ENCODE results near the gene ANAPC10. TPM values are rescaled to one million over a fixed set of nuclear protein-coding genes. Genes with fewer than 3 reads are reported as not detected.
"Not testable (repeated sequence)": the region's sequence is repeated elsewhere in the genome, so short reads cannot be mapped to it uniquely, and the experiment has no call there.

The ANAPC10 gene
- 23.4 TPM for polyA plus RNA-seq (2013, experiment 1 of 2)
- polyA plus RNA-seq (2013, experiment 2 of 2), result 27.5 TPM

GRCh38 chr4:145097821-145098674, at the start of gene ANAPC10, which contains the start of gene ABCE1:
ANAPC10 (minus strand) TSS chr4:145098196; CDS start chr4:145096099, 2,097 bp downstream.
ABCE1 (plus strand) TSS chr4:145098311; CDS start chr4:145104413, 6,102 bp downstream.
- Histone ChIP-seq H3K9ac (ENCODE audit: low read depth, low read length) (peak within 1 kb of the TSS; percentile 91), H3K27me3 (ENCODE audit: insufficient read depth, low read length) (no peaks in the 10 kb centered on the region), H3K4me3 (ENCODE audit: low read length) (peak within 1 kb of the TSS; percentile 96), H3K27ac (ENCODE audit: low read depth, low read length) (peak within 1 kb of the TSS; percentile 89), H3K9me3 (ENCODE audit: insufficient read depth, low read depth, low read length) (peaks cover 14% of the 10 kb centered on the region; the same call in 1 of the 2 replicates), H3K4me1 (ENCODE audit: insufficient read depth, low read length) (peaks cover 8% of the 10 kb centered on the region), H3K36me3 (ENCODE audit: insufficient read depth, low read length) (peaks cover 49% of the 10 kb centered on the region)
- under 1% methylated on average over 67 of the region's 67 CpGs for WGBS

- not testable (repeated sequence) for H3K4me3 ChIP-seq (ENCODE audit: low read length); H3K9ac ChIP-seq (ENCODE audit: low read depth, low read length); H3K9me3 ChIP-seq (ENCODE audit: insufficient read depth, low read depth, low read length); H3K27ac ChIP-seq (ENCODE audit: low read depth, low read length); H3K27me3 ChIP-seq (ENCODE audit: insufficient read depth, low read length); H3K4me1 ChIP-seq (ENCODE audit: insufficient read depth, low read length)
- WGBS, result no CpG with 5 or more reads among the region's 1 CpG
- H3K36me3 ChIP-seq (ENCODE audit: insufficient read depth, low read length), result peaks cover 66% of the 10 kb centered on the region
These were observed 38.2 kb upstream of the ANAPC10 start for GRCh38 chr4:145136219-145136618.

GRCh38 chr4:145132511-145133098, 34.6 kb upstream of the ANAPC10 start:
- 95% methylated on average over 4 of the region's 5 CpGs for WGBS
- H3K9ac ChIP-seq (ENCODE audit: low read depth, low read length), result no peak overlapping the region
- no peak overlapping the region for H3K27ac ChIP-seq (ENCODE audit: low read depth, low read length)
- H3K9me3 ChIP-seq (ENCODE audit: insufficient read depth, low read depth, low read length), result no peaks in the 10 kb centered on the region
- no peaks in the 10 kb centered on the region for H3K4me1 ChIP-seq (ENCODE audit: insufficient read depth, low read length)
- peaks cover 60% of the 10 kb centered on the region for H3K36me3 ChIP-seq (ENCODE audit: insufficient read depth, low read length)
- H3K27me3 ChIP-seq (ENCODE audit: insufficient read depth, low read length), result no peaks in the 10 kb centered on the region
- H3K4me3 ChIP-seq (ENCODE audit: low read length), result no peak overlapping the region

GRCh38 chr4:145131848-145132247, 33.9 kb upstream of the ANAPC10 start:
- H3K4me1 ChIP-seq (ENCODE audit: insufficient read depth, low read length), result no peaks in the 10 kb centered on the region
- no peaks in the 10 kb centered on the region for H3K27me3 ChIP-seq (ENCODE audit: insufficient read depth, low read length)
- no peak overlapping the region for H3K9ac ChIP-seq (ENCODE audit: low read depth, low read length)
- H3K27ac ChIP-seq (ENCODE audit: low read depth, low read length), result no peak overlapping the region
- H3K9me3 ChIP-seq (ENCODE audit: insufficient read depth, low read depth, low read length), result no peaks in the 10 kb centered on the region
- WGBS, result 95% methylated on average over 11 of the region's 12 CpGs
- no peak overlapping the region for H3K4me3 ChIP-seq (ENCODE audit: low read length)
- H3K36me3 ChIP-seq (ENCODE audit: insufficient read depth, low read length), result peaks cover 60% of the 10 kb centered on the region

GRCh38 chr4:145130788-145131399, 32.9 kb upstream of the ANAPC10 start:
- no peak overlapping the region for H3K9ac ChIP-seq (ENCODE audit: low read depth, low read length)
- H3K9me3 ChIP-seq (ENCODE audit: insufficient read depth, low read depth, low read length), result no peaks in the 10 kb centered on the region
- 96% methylated on average over 2 of the region's 2 CpGs for WGBS
- H3K27me3 ChIP-seq (ENCODE audit: insufficient read depth, low read length), result no peaks in the 10 kb centered on the region
- no peaks in the 10 kb centered on the region for H3K4me1 ChIP-seq (ENCODE audit: insufficient read depth, low read length)
- H3K27ac ChIP-seq (ENCODE audit: low read depth, low read length), result peak overlapping the region; percentile 17; the same call in 1 of the 2 replicates
- no peak overlapping the region for H3K4me3 ChIP-seq (ENCODE audit: low read length)
- H3K36me3 ChIP-seq (ENCODE audit: insufficient read depth, low read length), result peaks cover 65% of the 10 kb centered on the region

- no peak overlapping the region for H3K27ac ChIP-seq (ENCODE audit: low read depth, low read length)
- no peak overlapping the region for H3K9ac ChIP-seq (ENCODE audit: low read depth, low read length)
- no peaks in the 10 kb centered on the region for H3K27me3 ChIP-seq (ENCODE audit: insufficient read depth, low read length)
- no peaks in the 10 kb centered on the region for H3K9me3 ChIP-seq (ENCODE audit: insufficient read depth, low read depth, low read length)
- peaks cover 70% of the 10 kb centered on the region for H3K36me3 ChIP-seq (ENCODE audit: insufficient read depth, low read length)
- H3K4me1 ChIP-seq (ENCODE audit: insufficient read depth, low read length), result no peaks in the 10 kb centered on the region
- H3K4me3 ChIP-seq (ENCODE audit: low read length), result no peak overlapping the region
These were observed 32.1 kb upstream of the ANAPC10 start for GRCh38 chr4:145130130-145130529.

- H3K4me1 ChIP-seq (ENCODE audit: insufficient read depth, low read length), result no peaks in the 10 kb centered on the region
- no peak overlapping the region for H3K4me3 ChIP-seq (ENCODE audit: low read length)
- no peaks in the 10 kb centered on the region for H3K27me3 ChIP-seq (ENCODE audit: insufficient read depth, low read length)
- peaks cover 98% of the 10 kb centered on the region for H3K36me3 ChIP-seq (ENCODE audit: insufficient read depth, low read length)
- H3K27ac ChIP-seq (ENCODE audit: low read depth, low read length), result no peak overlapping the region
- H3K9me3 ChIP-seq (ENCODE audit: insufficient read depth, low read depth, low read length), result no peaks in the 10 kb centered on the region
- WGBS, result 100% methylated on average over 2 of the region's 2 CpGs
- H3K9ac ChIP-seq (ENCODE audit: low read depth, low read length), result no peak overlapping the region
These were observed 27.4 kb upstream of the ANAPC10 start for GRCh38 chr4:145125396-145125795.

- H3K27me3 ChIP-seq (ENCODE audit: insufficient read depth, low read length), result no peaks in the 10 kb centered on the region
- no peaks in the 10 kb centered on the region for H3K9me3 ChIP-seq (ENCODE audit: insufficient read depth, low read depth, low read length)
- no peak overlapping the region for H3K4me3 ChIP-seq (ENCODE audit: low read length)
- H3K36me3 ChIP-seq (ENCODE audit: insufficient read depth, low read length), result peaks cover 99% of the 10 kb centered on the region
- no peaks in the 10 kb centered on the region for H3K4me1 ChIP-seq (ENCODE audit: insufficient read depth, low read length)
- H3K27ac ChIP-seq (ENCODE audit: low read depth, low read length), result no peak overlapping the region
- H3K9ac ChIP-seq (ENCODE audit: low read depth, low read length), result no peak overlapping the region
These were observed 10.1 kb upstream of the ANAPC10 start for GRCh38 chr4:145108128-145108527.

GRCh38 chr4:145107126-145107525, 9.1 kb upstream of the ANAPC10 start:
- H3K9ac ChIP-seq (ENCODE audit: low read depth, low read length), result no peak overlapping the region
- no peak overlapping the region for H3K4me3 ChIP-seq (ENCODE audit: low read length)
- H3K9me3 ChIP-seq (ENCODE audit: insufficient read depth, low read depth, low read length), result no peaks in the 10 kb centered on the region
- 98% methylated on average over 2 of the region's 2 CpGs for WGBS
- H3K4me1 ChIP-seq (ENCODE audit: insufficient read depth, low read length), result no peaks in the 10 kb centered on the region
- no peak overlapping the region for H3K27ac ChIP-seq (ENCODE audit: low read depth, low read length)
- no peaks in the 10 kb centered on the region for H3K27me3 ChIP-seq (ENCODE audit: insufficient read depth, low read length)
- H3K36me3 ChIP-seq (ENCODE audit: insufficient read depth, low read length), result peaks cover 90% of the 10 kb centered on the region

GRCh38 chr4:145103496-145103895, 5.5 kb upstream of the ANAPC10 start:
- 100% methylated on average over 1 of the region's 3 CpGs for WGBS
- peaks cover 75% of the 10 kb centered on the region for H3K36me3 ChIP-seq (ENCODE audit: insufficient read depth, low read length)
- no peaks in the 10 kb centered on the region for H3K9me3 ChIP-seq (ENCODE audit: insufficient read depth, low read depth, low read length)
- H3K9ac ChIP-seq (ENCODE audit: low read depth, low read length), result no peak overlapping the region
- H3K27ac ChIP-seq (ENCODE audit: low read depth, low read length), result no peak overlapping the region
- H3K27me3 ChIP-seq (ENCODE audit: insufficient read depth, low read length), result no peaks in the 10 kb centered on the region
- H3K4me3 ChIP-seq (ENCODE audit: low read length), result no peak overlapping the region
- peaks cover 8% of the 10 kb centered on the region for H3K4me1 ChIP-seq (ENCODE audit: insufficient read depth, low read length)

GRCh38 chr4:145102619-145103018, 4.6 kb upstream of the ANAPC10 start:
- WGBS, result 95% methylated on average over 2 of the region's 2 CpGs
- no peak overlapping the region for H3K4me3 ChIP-seq (ENCODE audit: low read length)
- peaks cover 66% of the 10 kb centered on the region for H3K36me3 ChIP-seq (ENCODE audit: insufficient read depth, low read length)

More at GRCh38 chr4:145102619-145103018, 4.6 kb upstream of the ANAPC10 start:
- H3K27ac ChIP-seq (ENCODE audit: low read depth, low read length), result no peak overlapping the region
- H3K9ac ChIP-seq (ENCODE audit: low read depth, low read length), result no peak overlapping the region
- H3K27me3 ChIP-seq (ENCODE audit: insufficient read depth, low read length), result no peaks in the 10 kb centered on the region
- H3K4me1 ChIP-seq (ENCODE audit: insufficient read depth, low read length), result peaks cover 8% of the 10 kb centered on the region
- no peaks in the 10 kb centered on the region for H3K9me3 ChIP-seq (ENCODE audit: insufficient read depth, low read depth, low read length)
